Small intestine (tissue), 7 donors: ENCODE results near the gene ZFP69B. TPM values are rescaled to one million over a fixed set of nuclear protein-coding genes. Genes with fewer than 3 reads are reported as not detected.
A peak's percentile ranks its signal among the peaks of the same experiment; 100 is the strongest.

ENCODE experiments used
- DNase-seq, 2 donors: peaks; one replicate each; pipeline versions ENCODE4 v3.0.0 to v3.0.0-alpha.2; 2013
- FAIRE-seq: peaks from 2 replicates; lab custom pipeline; 2012; peaks lifted over from hg19 to GRCh38; lab: Jason Lieb, UNC
- H3K27ac ChIP-seq, 3 donors: one replicate each; pipeline ENCODE4 v1.5.1; 2013; ENCODE audit warnings: low read length in 2 of 3, mild to moderate bottlenecking in 2 of 3, control low read depth in 1 of 3, inconsistent platforms in 1 of 3, low read depth in 1 of 3, moderate library complexity in 1 of 3
- H3K27me3 ChIP-seq, 3 donors: one replicate each; pipeline ENCODE4 v1.6.1; 2013; ENCODE audit warnings: low read length in 3 of 3, inconsistent platforms in 1 of 3; ENCODE audit not compliant: control insufficient read depth in 3 of 3, insufficient read depth in 3 of 3
- H3K36me3 ChIP-seq, 3 donors: one replicate each; pipeline ENCODE4 v1.6.1; 2013; ENCODE audit warnings: low read length in 3 of 3, inconsistent platforms in 1 of 3, low read depth in 1 of 3, mild to moderate bottlenecking in 1 of 3, moderate library complexity in 1 of 3; ENCODE audit not compliant: control insufficient read depth in 3 of 3, insufficient read depth in 2 of 3
- H3K4me1 ChIP-seq, 3 donors: one replicate each; pipeline ENCODE4 v1.6.1; 2013; ENCODE audit warnings: low read length in 2 of 3, inconsistent platforms in 1 of 3, low read depth in 1 of 3, mild to moderate bottlenecking in 1 of 3, moderate library complexity in 1 of 3; ENCODE audit not compliant: control insufficient read depth in 3 of 3, insufficient read depth in 2 of 3
- H3K4me3 ChIP-seq, 3 donors: one replicate each; pipeline ENCODE4 v1.5.1; 2013; ENCODE audit warnings: low read length in 3 of 3, control low read depth in 1 of 3, inconsistent platforms in 1 of 3, low read depth in 1 of 3, mild to moderate bottlenecking in 1 of 3, moderate library complexity in 1 of 3
- H3K9me3 ChIP-seq, 2 donors: one replicate each; pipeline ENCODE4 v1.6.1; 2013; ENCODE audit warnings: low read depth in 1 of 2, low read length in 1 of 2; ENCODE audit not compliant: control insufficient read depth in 2 of 2, insufficient read depth in 1 of 2
- WGBS, 3 donors: extraction: QIAGEN DNeasy Blood & Tissue Kit; methylation state at CpG; one replicate each; pipeline ENCODE4 v1.1.7; 2013; 5-methylcytosine and 5-hydroxymethylcytosine counted together
- polyA plus RNA-seq, 4 donors: library from polyadenylated mRNA; stranded (reverse) in 3 of 4; unstranded in 1 of 4; fragments of 200-250 nt in 3 of 4; fragments of 120-200 nt in 1 of 4; gene quantifications; one replicate each; pipeline versions ENCODE4 v1.2.1 to v1.2.3, GENCODE V29; 2013
- donor health status: healthy with polysubstance abuse.
- donor health status: control.
- donor health status: control.
- donor health status: Bipolar disorder and iron deficiency.
- donor health status: healthy.

The ZFP69B gene
- polyA plus RNA-seq, 4 donors: 1.2 to 2.6 TPM; not detected in 2

DNA sequence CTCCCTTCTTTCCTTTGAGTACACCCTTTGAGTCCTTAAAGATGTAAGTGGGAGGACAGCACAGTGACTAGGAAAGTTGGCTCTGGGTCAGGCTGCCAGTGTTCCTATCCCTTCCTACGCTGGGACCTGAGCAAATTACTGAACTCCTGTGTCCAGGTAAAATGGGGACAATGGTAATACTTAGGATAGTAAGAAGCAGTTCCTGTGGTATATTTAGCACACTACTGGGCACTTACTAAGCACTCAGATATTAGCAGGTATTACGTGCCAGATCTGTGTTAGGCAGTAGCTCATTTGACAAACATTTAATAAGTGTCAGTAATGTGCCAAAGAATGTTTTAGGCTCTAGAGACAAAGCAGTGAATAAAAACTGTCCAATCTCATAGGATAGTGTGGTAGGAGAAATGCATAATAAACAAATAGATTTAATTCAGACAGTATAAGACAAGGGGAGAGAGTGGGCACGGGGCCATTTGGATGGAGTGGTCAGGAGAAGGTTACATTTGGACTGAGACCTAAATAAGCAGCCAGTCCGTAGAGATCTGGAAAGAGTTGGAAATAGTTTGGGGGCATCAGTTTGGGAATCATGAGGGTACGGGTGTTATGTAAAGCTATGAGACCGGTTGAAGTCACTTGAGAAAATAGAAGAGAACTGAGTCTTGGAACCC is 26.2 kb upstream of the ZFP69B start:
- WGBS, 3 donors: 93 to 99% (median 98%) methylated on average over 6 of the region's 6 CpGs
- H3K27ac ChIP-seq: no peak overlapping the region
- no peak for FAIRE-seq

DNA sequence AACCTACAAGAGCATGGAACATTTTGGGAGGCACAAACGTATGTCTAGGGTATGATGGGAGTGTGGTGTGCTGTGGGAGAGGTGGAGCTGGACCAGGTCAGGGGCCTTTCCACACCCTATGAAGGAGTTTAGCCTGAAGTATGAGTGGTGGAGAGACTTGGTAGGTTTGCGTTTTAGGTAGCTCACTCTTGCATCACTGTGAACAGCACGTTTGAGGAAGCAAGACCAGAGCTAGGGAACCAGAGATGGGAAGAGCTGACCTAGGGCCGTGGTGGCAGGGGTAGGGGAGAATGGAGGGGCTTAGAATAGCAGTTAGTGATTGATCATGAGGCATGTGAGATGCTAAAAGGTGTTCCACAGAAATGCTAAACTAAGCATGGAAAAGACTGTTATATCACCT is 25.1 kb upstream of the ZFP69B start:
- Histone ChIP-seq H3K9me3 (peaks cover 0 to 2% of the 10 kb centered on the region in 2 donors), H3K36me3 (peaks cover 0 to 16% (median 12%) of the 10 kb centered on the region in 3 donors), H3K4me1 (no peaks in the 10 kb centered on the region), H3K4me3 (no peak overlapping the region), H3K27me3 (no peaks in the 10 kb centered on the region), H3K27ac (no peak overlapping the region)
- WGBS, 3 donors: 83 to 95% (median 87%) methylated on average over 4 of the region's 4 CpGs
- FAIRE-seq (no peak), DNase-seq (no peak)

More for the DNA sequence above, 26.2 kb upstream of the ZFP69B start:
- DNase-seq: no peak
- peaks cover 0 to 2% of the 10 kb centered on the region in 2 donors for H3K9me3 ChIP-seq
- peaks cover 0 to 16% (median 12%) of the 10 kb centered on the region in 3 donors for H3K36me3 ChIP-seq
- no peak overlapping the region for H3K4me3 ChIP-seq
- no peaks in the 10 kb centered on the region for H3K27me3 ChIP-seq
- H3K4me1 ChIP-seq: no peaks in the 10 kb centered on the region

DNA sequence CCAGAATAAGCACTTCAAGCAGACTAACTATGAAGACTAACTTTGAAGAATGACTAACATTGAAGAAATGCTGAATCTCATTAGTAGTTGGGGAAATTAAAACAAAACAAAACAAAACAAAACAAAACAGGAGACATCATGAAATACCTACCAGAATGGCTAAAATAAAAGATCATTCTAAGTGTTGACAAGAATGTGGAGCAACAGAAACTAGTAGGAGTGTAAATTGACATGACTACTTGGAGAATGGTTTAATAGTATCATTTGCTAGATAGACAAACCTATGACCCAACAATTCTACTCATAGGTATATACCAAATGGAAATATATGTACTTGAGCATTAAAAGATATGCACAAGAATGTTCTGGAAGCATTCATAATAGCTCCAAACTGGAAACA is 18.9 kb upstream of the ZFP69B start:
- FAIRE-seq: no peak
- H3K27ac ChIP-seq: no peak overlapping the region

DNA sequence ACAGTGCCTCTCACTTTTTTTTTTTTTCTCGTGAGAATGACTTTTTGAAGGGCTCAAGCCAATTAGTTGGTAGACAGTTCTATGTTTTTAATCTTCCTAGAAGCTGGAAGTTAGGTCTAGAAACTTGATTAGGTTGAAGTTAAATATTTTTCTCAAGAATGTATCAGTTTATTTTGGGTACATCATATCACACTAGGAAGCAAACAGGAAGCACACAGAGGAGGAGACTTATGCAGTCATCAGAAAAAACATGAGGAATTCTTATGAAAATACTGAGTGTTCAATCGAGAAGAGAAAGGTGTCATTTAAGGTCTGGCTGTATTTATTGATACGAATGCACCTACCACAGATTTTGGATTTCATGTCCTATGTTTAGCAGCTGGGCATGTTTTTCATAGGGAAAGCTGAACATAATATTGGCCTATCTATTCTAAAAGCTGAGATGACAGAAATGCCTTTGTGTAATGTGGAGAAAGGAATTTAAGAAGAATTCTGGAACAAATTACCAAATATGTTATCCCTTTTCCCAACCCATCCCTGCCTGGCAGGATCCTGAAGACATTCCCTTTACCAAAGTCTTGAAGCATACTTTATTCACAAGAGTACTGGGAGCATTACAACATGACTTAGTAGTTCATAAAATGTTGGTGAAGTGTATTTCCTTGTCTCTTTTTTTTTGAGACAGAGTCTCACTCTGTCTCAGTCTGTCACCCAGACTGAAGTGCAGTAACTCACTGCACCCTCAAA is 17.5 kb upstream of the ZFP69B start:
- Histone ChIP-seq H3K36me3 (no peaks in the 10 kb centered on the region), H3K27me3 (no peaks in the 10 kb centered on the region), H3K4me3 (no peak overlapping the region), H3K4me1 (no peaks in the 10 kb centered on the region), H3K9me3 (no peaks in the 10 kb centered on the region), H3K27ac (no peak overlapping the region)
- WGBS, 3 donors: 76 to 82% (median 78%) methylated on average over 3 of the region's 3 CpGs
- DNase-seq (no peak), FAIRE-seq (no peak)

More for the DNA sequence above, 18.9 kb upstream of the ZFP69B start:
- no peak for DNase-seq
- Histone ChIP-seq H3K36me3 (no peaks in the 10 kb centered on the region), H3K4me1 (no peaks in the 10 kb centered on the region), H3K4me3 (no peak overlapping the region), H3K9me3 (no peaks in the 10 kb centered on the region), H3K27me3 (no peaks in the 10 kb centered on the region)

DNA sequence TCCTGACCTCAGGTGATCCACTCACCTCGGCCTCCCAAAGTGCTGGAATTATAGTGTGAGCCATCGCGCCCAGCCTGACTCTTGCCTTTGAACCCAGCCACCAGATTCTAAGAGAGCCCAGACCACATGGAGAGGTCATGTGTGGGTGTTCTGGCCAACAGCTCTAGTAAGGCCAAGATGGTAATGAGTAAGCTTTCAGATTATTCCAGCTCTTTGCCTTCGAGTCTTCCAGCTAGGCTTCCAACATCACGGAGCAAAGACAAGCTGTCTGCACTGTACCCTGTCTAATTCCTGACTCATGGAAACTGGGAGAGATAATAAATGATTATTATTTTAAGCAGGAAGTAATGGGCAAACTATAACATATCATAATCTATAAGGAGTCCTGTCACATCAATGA is 14.8 kb upstream of the ZFP69B start:
- Histone ChIP-seq H3K27ac (no peak overlapping the region), H3K4me3 (no peak overlapping the region), H3K4me1 (no peaks in the 10 kb centered on the region), H3K9me3 (no peaks in the 10 kb centered on the region), H3K36me3 (no peaks in the 10 kb centered on the region), H3K27me3 (no peaks in the 10 kb centered on the region)
- FAIRE-seq: no peak
- no peak for DNase-seq
- 86 to 92% (median 89%) methylated on average over 5 of the region's 5 CpGs for WGBS, 3 donors

DNA sequence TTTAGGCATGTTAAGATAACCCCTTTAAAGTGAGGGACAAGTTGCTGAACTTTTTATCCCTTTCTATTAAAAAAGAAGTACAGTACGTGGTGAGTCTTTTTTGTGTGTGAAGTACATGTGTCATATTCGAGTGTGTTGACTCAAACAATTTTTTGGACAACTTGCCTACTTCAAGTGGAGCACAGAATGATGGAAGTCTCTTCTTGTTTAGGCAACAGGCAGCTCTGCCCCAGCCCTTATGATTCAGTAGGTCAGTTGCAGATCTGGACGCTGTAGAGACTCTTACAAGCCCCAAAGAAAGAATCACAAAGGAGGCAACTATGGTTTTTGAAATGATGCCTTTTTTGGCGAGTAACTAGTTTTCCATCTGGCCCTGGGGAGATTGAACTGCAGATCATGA is 14.4 kb upstream of the ZFP69B start:
- no peaks in the 10 kb centered on the region for H3K9me3 ChIP-seq
- no peaks in the 10 kb centered on the region for H3K36me3 ChIP-seq
- DNase-seq: no peak
- WGBS, 3 donors: 83 to 88% (median 87%) methylated on average over 4 of the region's 4 CpGs
- no peak for FAIRE-seq
- H3K4me1 ChIP-seq: no peaks in the 10 kb centered on the region
- H3K27ac ChIP-seq: no peak overlapping the region
- no peaks in the 10 kb centered on the region for H3K27me3 ChIP-seq
- no peak overlapping the region for H3K4me3 ChIP-seq

DNA sequence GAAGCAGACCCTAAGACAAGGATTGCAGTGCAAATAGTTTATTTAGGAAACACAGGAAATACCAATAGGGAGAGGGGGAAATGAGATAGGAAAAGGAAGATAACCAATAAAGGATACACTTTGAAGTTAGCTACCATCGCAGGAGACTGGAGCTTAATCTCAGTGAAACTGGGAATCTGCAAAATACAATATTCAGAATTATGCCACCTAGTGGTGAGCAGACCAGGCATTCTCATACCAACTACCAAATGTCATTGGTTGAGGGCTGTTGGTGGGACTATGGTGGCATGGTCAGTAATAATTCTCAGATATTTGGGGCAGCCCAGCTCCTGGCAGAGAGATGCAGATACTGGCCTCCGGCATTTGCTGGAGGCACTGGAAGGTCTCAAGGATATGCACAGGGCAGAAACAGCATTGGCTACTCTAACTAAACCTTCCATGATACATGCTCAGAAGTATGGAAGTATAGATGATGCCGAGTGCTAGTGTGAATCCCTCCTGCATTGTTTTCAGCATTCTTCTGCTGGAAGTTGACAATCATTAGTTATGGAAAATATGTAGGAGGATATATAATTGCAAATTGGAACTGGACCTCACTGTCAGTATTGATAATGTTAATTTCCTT is 11.8 kb upstream of the ZFP69B start:
- Histone ChIP-seq H3K4me3 (no peak overlapping the region), H3K4me1 (no peaks in the 10 kb centered on the region), H3K36me3 (no peaks in the 10 kb centered on the region), H3K9me3 (no peaks in the 10 kb centered on the region), H3K27ac (no peak overlapping the region), H3K27me3 (no peaks in the 10 kb centered on the region)
- FAIRE-seq (no peak), DNase-seq (peak; percentile 31 to 43)
- WGBS, 3 donors: 59 to 62% (median 61%) methylated on average over 3 of the region's 3 CpGs

DNA sequence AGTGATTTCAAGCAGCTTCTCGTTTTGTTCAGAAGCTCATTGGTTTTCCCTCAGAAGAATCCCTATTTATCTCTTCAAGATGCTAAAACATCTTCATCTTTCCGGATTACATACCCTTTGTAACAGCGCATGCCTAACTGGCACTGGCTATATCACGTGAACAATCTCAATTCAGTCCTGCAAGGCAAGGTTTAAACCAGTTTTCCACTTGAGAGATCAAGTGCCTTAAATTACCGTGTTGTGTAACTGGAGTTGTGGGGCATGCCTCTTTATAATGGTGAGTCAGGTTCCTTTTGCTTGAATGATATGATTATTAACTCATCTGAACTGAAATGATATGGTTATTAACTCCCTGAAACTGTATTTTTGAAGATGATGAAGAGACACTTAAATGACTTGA is 11.0 kb upstream of the ZFP69B start:
- no peaks in the 10 kb centered on the region for H3K9me3 ChIP-seq
- no peaks in the 10 kb centered on the region for H3K36me3 ChIP-seq
- no peak overlapping the region for H3K4me3 ChIP-seq
- DNase-seq (no peak), FAIRE-seq (no peak)
- H3K27me3 ChIP-seq: no peaks in the 10 kb centered on the region
- 79 to 88% (median 84%) methylated on average over 5 of the region's 5 CpGs for WGBS, 3 donors
- no peak overlapping the region for H3K27ac ChIP-seq
- no peaks in the 10 kb centered on the region for H3K4me1 ChIP-seq
